Measurements from ENCODE around the gene MBTPS1. TPM values are rescaled to one million over a fixed set of nuclear protein-coding genes. Genes with fewer than 3 reads are reported as not detected.

The MBTPS1 gene
- total RNA-seq, 1 experiment from 2014 or later, result 46.9 TPM

GRCh38 chr16:84016477-84016876, 100.3 kb downstream of the MBTPS1 start:
- ChIA-PET CTCF (no interaction called here), POLR2A (no interaction called here)
- TF ChIP-seq SOX15 (CRISPR knock-in tag; IDR thresholded peaks at IDR 0.05) (no peak), E2F4 (CRISPR knock-in tag; IDR thresholded peaks at IDR 0.05; ENCODE audit: borderline replicate concordance, low read depth) (no peak), ERG (CRISPR knock-in tag; IDR thresholded peaks at IDR 0.05) (no peak), EMX1 (CRISPR knock-in tag; IDR thresholded peaks at IDR 0.05) (no peak), TP53 (CRISPR knock-in tag; IDR thresholded peaks at IDR 0.05) (no peak), TEAD4 (CRISPR knock-in tag; IDR thresholded peaks at IDR 0.05) (no peak), FOXP4 (CRISPR knock-in tag; IDR thresholded peaks at IDR 0.05) (no peak), ELF4 (CRISPR knock-in tag; IDR thresholded peaks at IDR 0.05; ENCODE audit: low read depth) (no peak), USF2 (CRISPR knock-in tag; IDR thresholded peaks at IDR 0.05) (no peak), CBFB (CRISPR knock-in tag; IDR thresholded peaks at IDR 0.05; ENCODE audit: low read depth) (no peak), TCF7 (CRISPR knock-in tag; IDR thresholded peaks at IDR 0.05; ENCODE audit: low read depth) (no peak), ATF6 (CRISPR knock-in tag; IDR thresholded peaks at IDR 0.05) (no peak), SP1 (CRISPR knock-in tag; conservative IDR thresholded peaks at IDR 0.05) (no peak), ESRRA (CRISPR knock-in tag; IDR thresholded peaks at IDR 0.05; ENCODE audit: borderline replicate concordance) (no peak), NFATC4 (CRISPR knock-in tag; IDR thresholded peaks at IDR 0.05) (no peak), ZNF281 (CRISPR knock-in tag; IDR thresholded peaks at IDR 0.05) (no peak), ZNF671 (CRISPR knock-in tag; IDR thresholded peaks at IDR 0.05) (no peak), NR2C2 (CRISPR knock-in tag; IDR thresholded peaks at IDR 0.05) (no peak)
- H3K4me1 Mint-ChIP-seq, result peaks cover 6% of the 10 kb centered on the region
- no peak overlapping the region for H3K27ac Mint-ChIP-seq
- H3K27me3 Mint-ChIP-seq (ENCODE audit: low read depth), result peaks cover 11% of the 10 kb centered on the region; the same call in 1 of the 2 replicates
- peaks cover 7% of the 10 kb centered on the region for H3K9me3 Mint-ChIP-seq
- ATAC-seq (no peak), DNase-seq (ENCODE audit: low spot score) (no peak)
- peaks cover 3% of the 10 kb centered on the region for H3K36me3 Mint-ChIP-seq
- H3K4me3 Mint-ChIP-seq, result no peak overlapping the region
